CD4-positive, alpha-beta T cell treated with Interleukin-6 at 100 ng/mL for 8 hours (primary cell): Measurements from ENCODE around the gene TMEM184B.
"Not testable (repeated sequence)": the region's sequence is repeated elsewhere in the genome, so short reads cannot be mapped to it uniquely, and the experiment has no call there.

Experiments used
- DNase-seq: peaks from one replicate; pipeline ENCODE4 v3.0.0-alpha.2; 2020; ENCODE audit warnings: mixed read lengths, low spot score

Gene TMEM184B

GRCh38 chr22:38249301-38249700 is 23.5 kb downstream of the TMEM184B start:
- no peak for DNase-seq

GRCh38 chr22:38248280-38248679 is 24.5 kb downstream of the TMEM184B start:
- DNase-seq: no peak

- no peak for DNase-seq
Observed at GRCh38 chr22:38247713-38248112, 25.1 kb downstream of the TMEM184B start.

GRCh38 chr22:38246692-38247091 is 26.1 kb downstream of the TMEM184B start:
- no peak for DNase-seq

GRCh38 chr22:38246046-38246658 is 26.7 kb downstream of the TMEM184B start:
- DNase-seq: no peak

GRCh38 chr22:38244106-38244505 is 28.7 kb downstream of the TMEM184B start:
- DNase-seq: no peak

GRCh38 chr22:38243007-38243765 is 29.6 kb downstream of the TMEM184B start:
- DNase-seq: no peak

- no peak for DNase-seq
Observed at GRCh38 chr22:38240734-38241252, 32.0 kb downstream of the TMEM184B start.

- DNase-seq: no peak
Observed at GRCh38 chr22:38239101-38239761, 33.6 kb downstream of the TMEM184B start.

- no peak for DNase-seq
Observed at GRCh38 chr22:38238519-38239071, 34.2 kb downstream of the TMEM184B start.

GRCh38 chr22:38236786-38237185 is 36.0 kb downstream of the TMEM184B start:
- no peak for DNase-seq

- no peak for DNase-seq
Observed at GRCh38 chr22:38235240-38235850, 37.5 kb downstream of the TMEM184B start.

GRCh38 chr22:38233856-38234255 is 39.0 kb downstream of the TMEM184B start:
- not testable (repeated sequence) for DNase-seq

- no peak for DNase-seq
Observed at GRCh38 chr22:38233427-38233826, 39.4 kb downstream of the TMEM184B start.

GRCh38 chr22:38232196-38232595 is 40.6 kb downstream of the TMEM184B start:
- no peak for DNase-seq

GRCh38 chr22:38230916-38231315 is 41.9 kb downstream of the TMEM184B start:
- no peak for DNase-seq

- peak; percentile 49 for DNase-seq
Observed at GRCh38 chr22:38230108-38230825, 42.5 kb downstream of the TMEM184B start.

- DNase-seq: peak; percentile 23
Observed at GRCh38 chr22:38228873-38229740, 43.7 kb downstream of the TMEM184B start.

- no peak for DNase-seq
Observed at GRCh38 chr22:38228326-38228872, 44.4 kb downstream of the TMEM184B start.
